CD4-positive, alpha-beta T cell (primary cell): ENCODE results near the gene PDE4B. TPM values are rescaled to one million over a fixed set of nuclear protein-coding genes. Genes with fewer than 3 reads are reported as not detected.

Source experiments
- ATAC-seq: fragments of 200-7000 bp; cut with Tn5 transposase; one replicate; pipeline ENCODE4 v1.10.0; 2022; ENCODE audit warnings: mild to moderate bottlenecking; ENCODE audit not compliant: poor library complexity
- CTCF ChIA-PET: fragments of 350-600 bp; sonication (Branson Sonifier 250); formaldehyde crosslinking; loops from one replicate; lab custom pipeline; 2021; ENCODE audit warnings: antibody characterized with exemption, inconsistent platforms; lab: Charles Lee
- POLR2A ChIA-PET: fragments of 350-600 bp; sonication (Branson Sonifier 250); formaldehyde crosslinking; loops from one replicate; lab custom pipeline; 2021; ENCODE audit warnings: antibody characterized with exemption, inconsistent platforms; lab: Charles Lee
- DNase-seq, 14 experiments: peaks; one replicate each; pipeline ENCODE4 v3.0.0-alpha.2; 2013 to 2020; ENCODE audit warnings: mixed read lengths in 2 of 14
- H3K27ac ChIP-seq, 2 donors: one replicate each; pipeline versions ENCODE4 v1.5.1 to v1.7.0; 2013; ENCODE audit warnings: low read length in 2 of 2, low read depth in 1 of 2, mild to moderate bottlenecking in 1 of 2
- H3K27me3 ChIP-seq, 2 experiments: 1 replicate in 1 of 2; 2 replicates in 1 of 2; pipeline versions ENCODE4 v1.6.1 to v1.7.0; 2013; ENCODE audit warnings: low read length in 2 of 2, control low read depth in 1 of 2, mild to moderate bottlenecking in 1 of 2, moderate library complexity in 1 of 2; ENCODE audit not compliant: insufficient read depth in 2 of 2, control insufficient read depth in 1 of 2
- H3K36me3 ChIP-seq: one replicate; pipeline ENCODE4 v1.6.1; 2013; ENCODE audit warnings: low read length, control low read depth; ENCODE audit not compliant: insufficient read depth
- H3K4me1 ChIP-seq: one replicate; pipeline ENCODE4 v1.6.1; 2013; ENCODE audit warnings: low read length, control low read depth; ENCODE audit not compliant: insufficient read depth
- H3K4me3 ChIP-seq: one replicate; pipeline ENCODE4 v1.5.1; 2013; ENCODE audit warnings: mild to moderate bottlenecking, low read length, moderate library complexity
- H3K9me3 ChIP-seq, 2 experiments: 1 replicate in 1 of 2; 2 replicates in 1 of 2; pipeline versions ENCODE4 v1.6.1 to v1.7.0; 2013; ENCODE audit warnings: low read length in 2 of 2, mild to moderate bottlenecking in 2 of 2, control low read depth in 1 of 2, moderate library complexity in 1 of 2; ENCODE audit not compliant: control insufficient read depth in 1 of 2, insufficient read depth in 1 of 2
- H3K27ac Mint-ChIP-seq: one replicate; pipeline ENCODE4 v1.8.0; 2020; ENCODE audit warnings: mixed read lengths
- H3K27me3 Mint-ChIP-seq: one replicate; pipeline ENCODE4 v1.8.0; 2021; ENCODE audit warnings: mixed read lengths
- H3K36me3 Mint-ChIP-seq: one replicate; pipeline ENCODE4 v1.8.0; 2021; ENCODE audit warnings: low read depth, mixed read lengths
- H3K4me1 Mint-ChIP-seq: one replicate; pipeline ENCODE4 v1.8.0; 2021; ENCODE audit warnings: low read depth, mixed read lengths
- H3K4me3 Mint-ChIP-seq: one replicate; pipeline ENCODE4 v1.8.0; 2020; ENCODE audit warnings: mild to moderate bottlenecking, mixed read lengths
- H3K9me3 Mint-ChIP-seq: one replicate; pipeline ENCODE4 v1.8.0; 2020; ENCODE audit warnings: mixed read lengths
- CTCF ChIP-seq: fragments of 200-600 bp; IDR thresholded peaks from one replicate; pipeline ENCODE4 v1.8.0; 2022; ENCODE audit warnings: antibody characterized with exemption, mild to moderate bottlenecking
- intact Hi-C, 2 experiments: fragments of 100-400 bp; cut with DNase I in 1 of 2; cut with micrococcal nuclease in 1 of 2; formaldehyde crosslinking; loops; one replicate each; pipeline versions ENCODE4 v1.15.1 to v1.9.0; 2023 to 2025; cut with DNase I, micrococcal nuclease
- total RNA-seq, 174 experiments: library from RNA in 2 of 174; stranded (reverse) in 2 of 174; gene quantifications; one replicate each; pipeline ENCODE4 v1.2.3 and lab custom pipeline; 2021 to 2026

Gene PDE4B
- total RNA-seq, 2 experiments from 2014 or later = 155 to 159 TPM

GRCh38 chr1:66223681-66224080 is 431.0 kb downstream of the PDE4B start:
- Mint-ChIP-seq H3K27ac (no peak overlapping the region), H3K4me1 (no peaks in the 10 kb centered on the region), H3K36me3 (no peaks in the 10 kb centered on the region), H3K9me3 (no peaks in the 10 kb centered on the region), H3K27me3 (peaks cover 10% of the 10 kb centered on the region), H3K4me3 (no peak overlapping the region)
- no peak for TF ChIP-seq CTCF
- no peak overlapping the region for H3K4me3 ChIP-seq
- H3K4me1 ChIP-seq = no peaks in the 10 kb centered on the region
- no peaks in the 10 kb centered on the region for H3K9me3 ChIP-seq
- H3K27ac ChIP-seq = no peak overlapping the region
- H3K36me3 ChIP-seq = no peaks in the 10 kb centered on the region
- ATAC-seq (no peak), DNase-seq (no peak)
- no peaks in the 10 kb centered on the region for H3K27me3 ChIP-seq
- intact Hi-C loops = no loop called here
- CTCF ChIA-PET = no interaction called here
- POLR2A ChIA-PET = no interaction called here

- intact Hi-C loops = no loop called here
- Histone ChIP-seq H3K9me3 (no peaks in the 10 kb centered on the region), H3K27me3 (no peaks in the 10 kb centered on the region), H3K27ac (no peak overlapping the region), H3K4me1 (no peaks in the 10 kb centered on the region), H3K36me3 (no peaks in the 10 kb centered on the region), H3K4me3 (no peak overlapping the region)
- no peak for DNase-seq
- H3K27me3 Mint-ChIP-seq = peaks cover 10% of the 10 kb centered on the region
- TF ChIP-seq CTCF = no peak
- CTCF ChIA-PET = interaction anchor here (0.8 kb wide), 1 partner anchor 16 kb away, joined by 3 read pairs; no protein-coding TSS in a partner anchor
- H3K4me1 Mint-ChIP-seq = no peaks in the 10 kb centered on the region
- POLR2A ChIA-PET = no interaction called here
- H3K36me3 Mint-ChIP-seq = no peaks in the 10 kb centered on the region
- no peak overlapping the region for H3K27ac Mint-ChIP-seq
- H3K9me3 Mint-ChIP-seq = no peaks in the 10 kb centered on the region
- no peak overlapping the region for H3K4me3 Mint-ChIP-seq
- ATAC-seq = no peak
These were observed 434.3 kb downstream of the PDE4B start for GRCh38 chr1:66226985-66227384.

GRCh38 chr1:66227966-66228365 is 435.3 kb downstream of the PDE4B start:
- intact Hi-C loops = no loop called here
- no peak for TF ChIP-seq CTCF
- no peak overlapping the region for H3K4me3 Mint-ChIP-seq
- CTCF ChIA-PET = interaction anchor here (0.8 kb wide), 1 partner anchor 15 kb away, joined by 3 read pairs; no protein-coding TSS in a partner anchor
- no peaks in the 10 kb centered on the region for H3K9me3 Mint-ChIP-seq
- Histone ChIP-seq H3K4me3 (no peak overlapping the region), H3K27ac (no peak overlapping the region), H3K36me3 (no peaks in the 10 kb centered on the region), H3K4me1 (no peaks in the 10 kb centered on the region), H3K9me3 (no peaks in the 10 kb centered on the region), H3K27me3 (no peaks in the 10 kb centered on the region)
- DNase-seq (no peak), ATAC-seq (no peak)
- no peak overlapping the region for H3K27ac Mint-ChIP-seq
- POLR2A ChIA-PET = no interaction called here
- no peaks in the 10 kb centered on the region for H3K36me3 Mint-ChIP-seq
- H3K4me1 Mint-ChIP-seq = no peaks in the 10 kb centered on the region
- peaks cover 10% of the 10 kb centered on the region for H3K27me3 Mint-ChIP-seq
